HG03469 (cell line): ENCODE data around the gene SLC22A14.
"Not testable (repeated sequence)": the region's sequence is repeated elsewhere in the genome, so short reads cannot be mapped to it uniquely, and the experiment has no call there.

Source experiments
- ATAC-seq: cut with Tn5 transposase; IDR thresholded peaks from one replicate; pipeline ENCODE4 v1.9.1; 2021; ENCODE audit warnings: mild to moderate bottlenecking, moderate library complexity, moderate number of reproducible peaks; ENCODE audit not compliant: unreplicated experiment

SLC22A14 gene

DNA sequence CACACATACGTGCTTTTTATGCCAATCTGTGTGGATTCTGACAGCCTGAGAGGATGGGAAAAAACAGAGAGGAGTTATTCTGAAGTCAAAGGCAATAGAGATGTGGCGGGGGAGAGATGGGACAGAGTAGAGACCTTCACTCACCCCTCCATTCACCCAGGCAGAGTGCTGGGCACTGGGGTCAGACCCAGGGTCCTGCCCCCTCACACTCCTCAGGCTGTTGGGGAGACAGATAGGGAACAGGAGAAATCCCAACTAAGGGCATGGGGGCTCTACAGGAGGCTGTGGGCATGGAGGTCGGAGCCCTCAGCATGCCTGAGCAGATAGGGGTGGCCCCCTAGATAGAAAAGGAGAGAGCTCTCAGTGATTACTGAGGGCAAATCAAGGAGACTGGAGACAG is 30.3 kb downstream of the SLC22A14 start:
- no peak for ATAC-seq

DNA sequence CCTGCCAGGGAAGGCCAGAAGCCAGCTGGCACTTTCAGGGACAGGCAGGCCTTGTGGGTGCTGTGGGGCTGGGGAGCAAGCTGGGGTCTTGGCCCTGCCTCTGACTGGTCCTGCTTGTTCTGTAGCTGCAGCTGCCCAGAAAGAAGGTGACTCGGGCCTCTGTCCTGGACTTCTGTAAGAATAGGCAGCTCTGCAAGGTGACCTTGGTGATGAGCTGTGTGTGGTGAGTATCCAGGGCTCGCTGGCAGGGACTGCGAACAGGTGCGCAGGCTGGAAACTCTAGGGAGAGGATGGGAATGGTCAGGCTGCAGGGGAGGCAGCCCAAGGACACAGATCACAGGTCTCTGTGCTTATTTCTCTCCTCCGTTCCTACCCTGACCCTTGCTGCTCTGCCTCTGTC is 31.2 kb downstream of the SLC22A14 start:
- ATAC-seq = no peak

DNA sequence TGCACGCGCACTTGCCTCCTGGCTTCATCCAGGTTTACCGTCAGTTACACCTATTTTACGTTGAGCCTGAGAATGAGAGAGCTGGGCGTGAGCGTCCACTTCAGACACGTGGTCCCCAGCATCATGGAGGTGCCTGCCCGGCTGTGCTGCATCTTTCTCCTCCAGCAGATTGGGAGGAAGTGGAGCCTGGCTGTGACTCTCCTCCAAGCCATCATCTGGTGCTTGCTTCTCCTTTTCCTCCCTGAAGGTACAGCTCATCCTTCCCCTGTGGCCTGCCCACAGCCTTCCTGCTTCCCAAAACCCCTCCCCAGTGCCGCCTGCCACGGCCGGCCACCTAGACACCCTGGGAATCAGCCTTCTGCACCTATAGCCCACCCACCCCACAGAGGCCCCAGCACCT is 31.6 kb downstream of the SLC22A14 start:
- ATAC-seq = no peak

DNA sequence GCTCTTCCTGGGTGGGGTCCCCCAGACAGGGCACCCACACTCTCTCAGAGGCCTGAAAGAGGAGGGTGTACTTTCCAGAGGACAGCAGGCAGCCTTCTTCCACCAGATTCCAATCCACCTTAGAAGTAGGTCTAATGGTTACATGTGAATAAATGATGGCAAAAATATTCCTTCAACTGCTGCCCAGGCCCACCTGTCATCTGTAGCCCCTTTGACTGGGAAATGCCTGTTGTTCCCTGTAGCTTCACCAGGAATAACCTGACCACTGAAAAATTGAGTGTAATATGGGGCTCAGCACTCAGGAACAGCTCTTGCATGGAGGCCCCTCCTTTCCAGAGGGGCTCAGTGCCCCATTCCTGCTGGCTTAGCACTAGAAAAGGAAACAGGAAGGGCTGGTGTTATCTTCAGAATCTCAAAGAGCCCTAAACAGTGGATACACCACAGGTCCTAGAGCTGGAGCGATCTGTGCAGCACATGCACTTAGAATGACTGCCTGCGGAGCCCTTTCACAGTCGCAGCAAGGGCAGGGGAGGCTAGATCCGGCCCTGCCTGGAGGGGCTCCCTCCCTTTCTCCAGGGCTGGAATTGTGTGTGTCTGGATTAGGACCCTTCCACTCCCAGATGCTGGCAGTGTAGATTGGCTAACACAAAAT is 32.1 kb downstream of the SLC22A14 start:
- no peak for ATAC-seq

DNA sequence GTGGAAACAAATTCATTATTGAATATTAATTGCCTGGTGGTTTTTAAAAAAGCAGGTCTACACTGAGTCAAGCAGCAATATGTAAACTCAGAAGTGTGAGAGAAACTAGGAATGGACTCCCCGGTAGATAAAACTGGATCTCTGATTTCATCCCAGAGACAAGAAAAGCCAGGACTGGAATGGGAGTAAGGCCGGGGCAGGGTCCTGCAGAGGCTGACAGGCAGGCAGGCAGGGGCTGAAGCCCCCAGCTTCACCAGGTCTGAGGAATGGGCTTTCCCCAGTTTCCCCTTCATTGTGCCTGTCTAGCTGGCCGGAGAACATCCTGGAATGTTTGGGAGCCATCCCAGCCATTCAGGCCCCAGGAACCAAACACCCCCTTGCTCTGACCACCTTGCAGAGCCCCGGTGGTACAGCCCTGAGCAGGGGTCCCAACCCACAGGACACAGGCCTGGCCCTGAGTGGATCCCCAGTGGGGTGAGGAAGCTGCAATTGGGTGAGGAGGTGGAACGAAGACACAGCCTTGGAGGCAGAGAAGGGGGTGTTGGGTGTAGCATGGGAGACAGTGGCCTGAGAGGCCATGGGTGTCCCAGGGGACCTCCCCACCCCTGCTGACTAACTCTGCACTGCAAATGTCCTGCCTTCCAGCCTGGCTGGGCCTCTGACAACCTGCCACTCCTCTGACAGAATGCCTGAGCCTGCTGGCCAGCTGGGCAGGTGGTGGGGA is 32.8 kb downstream of the SLC22A14 start:
- no peak for ATAC-seq

DNA sequence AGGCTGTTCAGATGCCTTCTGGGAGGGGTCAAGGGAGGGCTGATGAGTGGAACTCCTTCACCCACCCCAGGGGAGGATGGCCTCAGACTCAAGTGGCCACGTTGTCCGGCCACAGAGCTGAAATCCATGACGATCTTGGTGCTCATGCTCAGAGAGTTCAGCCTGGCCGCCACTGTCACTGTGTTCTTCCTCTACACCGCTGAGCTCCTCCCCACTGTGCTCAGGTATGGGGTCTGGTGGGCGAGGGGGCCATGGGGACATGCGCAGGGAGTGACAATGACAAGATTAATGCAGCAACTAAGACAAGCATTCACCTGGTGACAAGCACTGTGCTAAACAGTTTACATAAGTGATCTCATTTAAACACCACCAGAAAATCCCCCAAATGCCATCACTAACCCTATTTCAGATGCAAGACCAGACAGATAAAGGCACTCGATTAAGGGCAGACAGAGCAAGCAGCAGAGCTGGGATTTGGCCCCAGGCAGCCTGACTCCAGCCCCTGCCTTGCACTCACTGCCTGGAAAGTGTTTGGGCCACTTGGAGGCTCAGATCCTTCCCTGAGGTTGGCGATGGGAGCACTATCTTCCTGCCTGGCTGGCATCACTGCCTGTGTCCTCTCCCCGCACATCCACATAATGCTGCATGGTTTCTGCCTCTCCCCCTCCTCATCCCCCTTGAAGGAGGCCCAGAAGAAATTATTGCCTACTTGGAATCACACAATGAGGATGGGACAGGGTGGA is 33.6 kb downstream of the SLC22A14 start:
- ATAC-seq = no peak

DNA sequence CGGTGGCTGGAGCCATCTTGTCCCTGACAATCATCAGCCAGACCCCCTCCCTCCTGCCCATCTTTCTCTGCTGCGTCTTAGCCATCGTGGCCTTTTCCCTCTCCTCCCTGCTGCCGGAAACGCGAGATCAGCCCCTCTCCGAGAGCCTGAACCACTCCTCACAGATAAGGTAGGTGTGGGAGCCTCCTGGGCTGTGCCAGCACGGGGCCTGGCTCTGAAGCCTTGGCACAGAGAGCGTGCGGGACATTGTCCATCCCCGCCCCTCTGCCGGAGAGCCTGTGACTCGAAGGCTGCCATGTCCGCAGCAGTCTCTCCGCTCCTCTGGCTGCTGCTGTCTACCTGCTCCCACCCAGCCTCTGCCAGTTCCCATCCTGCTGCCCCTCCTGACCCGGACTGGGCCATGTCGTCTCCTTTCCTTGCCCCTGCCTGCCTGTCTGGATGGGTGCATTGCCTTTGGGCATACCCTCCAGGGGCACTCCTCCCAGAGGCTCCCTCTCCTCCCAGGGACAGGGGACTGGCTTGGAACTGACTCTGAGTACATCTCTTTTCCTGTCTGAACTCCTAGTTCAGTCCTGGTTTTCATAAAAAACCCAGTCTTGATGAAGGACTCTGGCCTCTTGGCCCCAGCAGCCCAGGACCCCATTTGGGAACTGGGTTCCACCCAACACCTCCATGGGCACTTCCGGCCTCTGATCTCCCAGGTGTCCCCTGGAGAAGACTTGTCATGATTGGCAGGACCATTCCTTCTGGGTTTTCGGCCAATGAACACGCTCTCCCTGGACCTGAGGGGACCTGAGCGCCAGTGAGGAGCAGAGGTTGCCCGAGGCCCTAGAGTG is 34.5 kb downstream of the SLC22A14 start:
- no peak for ATAC-seq

DNA sequence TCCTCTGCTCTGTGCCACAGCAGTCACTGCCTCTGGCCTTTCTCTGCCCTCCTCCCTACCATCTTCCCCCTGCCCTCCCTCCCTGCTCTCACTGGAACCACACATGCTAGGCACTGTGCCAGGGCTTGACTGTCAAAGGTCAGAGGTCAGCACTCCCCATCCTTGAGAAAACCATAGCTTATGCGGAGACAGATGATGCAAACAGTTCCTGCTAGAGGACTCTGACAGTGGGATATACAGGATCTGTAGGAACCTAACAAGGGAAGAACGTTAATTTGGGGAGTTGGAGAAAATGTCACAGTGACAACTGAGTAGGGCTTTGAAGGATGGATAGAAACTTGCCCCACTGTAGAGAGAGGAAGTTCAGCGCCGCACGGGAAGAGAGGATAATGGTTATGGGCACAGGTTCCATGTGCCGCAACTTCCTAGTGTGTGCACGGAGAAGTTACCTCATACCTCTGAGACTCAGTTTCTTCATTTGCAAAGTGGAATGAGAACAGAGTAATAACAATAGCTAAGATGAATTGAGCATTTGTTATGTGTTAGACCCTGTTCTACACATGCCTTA is 35.2 kb downstream of the SLC22A14 start:
- ATAC-seq = no peak

DNA sequence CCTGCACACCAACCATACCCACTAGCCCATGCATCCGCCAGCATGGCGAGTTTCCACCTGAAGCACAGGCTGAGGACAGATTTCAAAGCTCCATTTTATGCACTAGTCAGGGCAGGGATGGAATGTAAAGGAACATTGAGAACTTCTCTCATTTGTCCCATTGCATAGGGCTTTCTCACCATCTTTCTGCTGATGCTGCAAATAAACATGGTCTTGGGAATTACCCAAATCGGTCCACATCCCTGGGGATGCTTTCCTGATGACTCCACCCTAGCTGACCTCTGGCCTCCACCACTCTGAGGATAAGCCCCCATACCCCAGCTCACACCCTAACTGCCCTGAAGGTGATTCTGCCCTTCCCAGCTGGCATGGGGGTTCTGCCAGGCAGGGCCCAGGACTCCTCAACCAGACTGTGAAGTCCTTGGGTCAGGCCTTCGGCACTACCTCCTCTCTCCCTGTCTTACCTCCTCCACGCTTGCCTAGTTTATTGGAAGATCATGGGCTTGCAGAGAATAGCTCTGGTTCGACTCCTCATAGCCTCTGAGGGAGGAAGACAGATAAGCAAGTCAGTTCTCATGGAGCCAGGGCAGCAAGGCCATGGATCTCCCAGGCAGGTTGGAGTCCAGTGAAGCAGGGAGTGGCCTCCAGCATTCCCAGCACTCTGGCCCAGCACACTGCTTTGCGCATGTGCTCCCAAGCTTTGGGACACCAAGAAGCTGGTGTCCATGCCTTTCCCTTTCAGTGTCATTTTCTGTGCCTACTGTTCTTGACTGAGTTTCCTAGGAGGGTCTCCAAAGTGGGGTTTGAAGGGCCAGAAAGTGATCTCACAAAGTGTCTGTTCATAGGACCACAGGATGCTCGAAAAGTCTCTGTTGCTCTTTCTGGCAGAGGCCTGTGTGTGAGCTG is 36.9 kb downstream of the SLC22A14 start:
- ATAC-seq = no peak

DNA sequence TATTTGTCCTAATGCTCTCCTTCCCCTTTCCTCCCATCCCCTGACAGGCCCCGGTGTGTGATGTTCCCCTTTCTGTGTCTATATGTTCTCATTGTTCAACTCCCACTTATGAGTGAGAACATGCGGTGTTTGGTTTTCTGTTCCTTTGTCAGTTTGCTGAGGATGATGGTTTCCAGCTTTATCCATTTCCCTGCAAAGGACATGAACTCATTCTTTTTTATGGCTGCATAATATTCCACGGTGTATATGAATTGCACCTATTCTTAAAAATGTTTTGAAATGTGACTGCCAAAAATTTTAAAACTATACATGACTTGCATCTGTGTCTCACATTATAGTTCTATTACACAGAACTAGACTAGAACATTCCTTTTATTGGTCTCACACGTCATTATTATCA is 38.5 kb downstream of the SLC22A14 start:
- ATAC-seq = not testable (repeated sequence)

DNA sequence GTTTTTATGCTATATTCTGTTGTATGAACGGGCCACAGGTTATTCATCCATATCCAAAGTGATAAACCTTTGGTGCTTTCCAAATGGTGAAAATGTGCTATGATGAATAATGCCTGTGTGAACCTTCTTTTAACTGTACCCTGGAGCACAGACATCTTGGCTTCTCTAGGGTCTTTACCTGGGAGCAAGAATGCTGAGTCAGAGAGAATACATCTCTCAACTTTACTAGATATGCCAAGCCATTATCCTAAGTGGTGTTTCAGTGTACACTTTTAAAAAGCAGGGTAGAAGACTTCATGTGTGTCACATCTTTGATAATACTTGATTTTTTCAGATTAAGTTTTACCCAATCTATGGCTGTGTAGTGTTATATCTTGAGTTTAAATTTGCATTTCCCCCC is 41.0 kb downstream of the SLC22A14 start:
- no peak for ATAC-seq

DNA sequence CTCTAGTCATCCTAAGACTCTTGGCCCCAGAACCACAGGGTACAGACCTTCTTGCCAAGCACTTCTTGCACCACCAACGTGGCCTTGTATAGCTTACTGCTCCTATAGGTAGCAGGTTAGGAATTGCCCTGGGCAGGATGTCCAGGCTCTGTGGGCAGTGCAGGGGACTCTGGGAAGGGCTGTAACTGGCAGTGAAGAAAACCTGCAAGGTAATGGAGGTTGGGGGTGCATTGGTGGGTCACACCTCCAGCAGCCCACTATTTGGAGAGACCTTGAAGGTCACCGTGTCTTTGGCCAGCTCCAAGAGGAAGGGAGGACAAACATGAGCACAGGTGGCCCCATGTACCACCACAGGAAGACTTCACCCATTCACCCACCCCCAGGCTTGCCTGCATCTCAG is 43.2 kb downstream of the SLC22A14 start:
- ATAC-seq = no peak

DNA sequence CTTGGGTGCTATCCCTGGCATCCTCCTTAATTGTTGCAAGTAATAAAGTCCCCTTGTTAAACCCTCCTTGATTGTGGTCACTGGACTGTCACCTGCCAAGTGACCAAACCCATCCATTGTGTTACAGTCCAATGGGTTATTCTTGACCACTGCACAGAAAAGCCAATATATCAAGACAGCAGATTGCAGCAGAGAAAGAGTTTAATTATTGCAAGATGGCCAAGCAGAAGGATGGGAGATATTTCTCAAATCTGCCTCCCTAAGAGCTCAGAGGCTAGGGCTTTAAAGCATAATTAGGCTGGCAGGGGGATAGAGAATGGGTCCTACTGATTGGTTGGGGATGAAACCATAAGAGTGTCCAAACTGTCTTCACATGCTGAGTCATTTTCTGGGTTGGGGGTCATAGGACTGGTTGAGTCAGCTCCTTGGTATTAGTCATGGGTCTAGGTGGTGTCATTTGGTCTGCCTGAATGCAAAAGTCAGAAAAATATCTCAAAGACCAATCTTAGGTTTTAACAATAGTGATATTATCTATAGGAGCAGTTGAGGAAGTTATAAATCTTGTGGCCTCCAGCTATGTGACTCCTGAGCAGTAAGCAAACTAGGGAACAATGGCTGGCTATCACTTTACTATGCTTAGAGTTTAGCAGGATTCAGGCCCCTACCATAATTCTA is 45.4 kb downstream of the SLC22A14 start:
- ATAC-seq = no peak

DNA sequence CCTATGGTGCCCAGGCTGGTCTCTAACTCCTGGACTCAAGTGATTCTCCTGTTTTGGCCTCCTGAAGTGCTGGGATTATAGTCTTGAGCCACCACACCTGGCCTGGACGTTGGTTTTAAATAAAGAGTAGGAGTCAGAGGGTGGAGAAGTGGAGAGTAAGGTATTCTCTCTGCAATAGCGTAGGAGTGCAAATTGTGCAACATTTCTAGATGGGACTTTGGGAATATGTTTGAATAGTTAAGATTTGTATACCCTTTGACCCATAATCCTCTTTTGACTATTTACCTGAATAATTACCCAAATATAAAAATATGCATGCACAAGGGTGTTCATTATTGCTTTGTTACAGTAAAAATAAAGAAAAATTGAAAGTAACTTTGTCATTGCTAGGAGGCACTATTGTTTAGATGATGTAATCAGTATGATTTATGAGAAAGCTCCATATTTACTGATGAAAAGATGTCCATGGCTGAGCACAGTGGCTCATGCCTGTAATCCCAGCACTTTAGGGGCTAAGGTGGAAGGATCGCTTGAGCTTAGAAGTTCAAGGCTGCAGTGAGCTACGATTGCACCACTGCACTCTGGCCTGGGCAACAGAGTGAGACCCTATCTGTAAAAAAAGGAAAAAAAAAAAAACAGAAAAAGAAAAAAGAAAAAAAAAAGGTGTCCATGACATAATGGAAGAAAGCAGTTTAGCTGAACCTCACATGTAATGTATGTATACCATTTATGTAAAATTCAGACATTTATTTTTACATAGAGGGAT is 49.3 kb downstream of the SLC22A14 start:
- no peak for ATAC-seq

DNA sequence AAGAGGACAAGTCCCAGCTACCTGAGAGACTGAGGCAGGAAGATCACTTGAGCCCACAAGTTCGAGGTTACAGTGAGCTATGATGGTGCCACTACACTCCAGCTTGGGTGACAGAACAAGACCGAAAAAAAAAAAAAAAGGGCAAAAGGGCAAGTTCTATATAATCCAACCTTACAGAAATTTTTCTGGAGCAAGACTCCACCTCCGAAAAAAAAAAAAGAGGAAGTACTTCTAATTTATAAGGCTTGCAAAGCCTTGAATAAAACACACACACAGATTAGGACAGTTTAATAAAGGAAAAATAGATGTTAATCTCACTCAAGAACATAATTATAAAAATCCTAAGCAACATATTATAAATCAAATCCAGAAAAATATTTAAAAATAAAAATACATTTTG is 50.1 kb downstream of the SLC22A14 start:
- no peak for ATAC-seq

DNA sequence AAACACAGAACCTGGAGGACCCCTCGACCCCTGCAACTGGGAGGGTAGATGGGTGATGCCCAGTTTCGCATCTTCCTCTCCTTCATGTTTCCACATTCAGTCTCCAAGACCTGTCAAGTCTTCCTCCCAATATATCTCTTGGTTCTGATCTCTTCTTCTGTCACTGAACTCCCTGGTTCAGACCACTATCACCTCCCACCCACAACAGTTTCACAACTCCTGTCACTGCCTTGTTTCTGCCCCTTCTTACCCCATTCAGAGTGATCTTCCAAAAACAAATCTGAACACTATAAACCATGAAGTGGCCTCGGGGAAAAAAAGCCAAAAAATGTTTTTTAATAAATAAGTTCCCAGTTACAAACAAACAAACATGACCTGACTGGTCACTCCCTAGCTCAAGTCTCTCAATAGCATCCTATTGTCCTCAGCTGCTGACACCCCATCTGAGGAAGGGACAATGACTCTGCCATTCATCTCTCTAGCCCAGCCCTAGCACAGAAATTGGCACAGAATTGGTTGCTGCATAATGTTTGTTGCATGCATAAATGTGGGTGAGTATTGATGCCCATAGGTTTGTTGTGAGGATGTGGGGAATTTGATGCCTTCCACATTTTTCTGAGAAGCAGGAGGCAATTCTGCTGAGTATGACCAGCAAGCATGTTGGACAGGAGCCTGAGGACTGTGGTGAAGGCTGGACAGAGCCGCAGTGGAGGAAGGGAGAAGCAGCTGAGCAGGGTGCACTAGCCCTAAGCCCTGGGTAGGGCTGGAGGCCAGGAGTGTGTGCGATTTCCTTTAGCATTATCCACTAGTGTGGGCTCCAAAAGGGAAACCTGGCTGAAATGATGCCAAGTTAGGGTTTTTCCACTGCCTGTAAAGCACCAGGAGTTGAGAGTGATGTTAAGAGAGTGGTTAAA is 52.3 kb downstream of the SLC22A14 start:
- no peak for ATAC-seq

DNA sequence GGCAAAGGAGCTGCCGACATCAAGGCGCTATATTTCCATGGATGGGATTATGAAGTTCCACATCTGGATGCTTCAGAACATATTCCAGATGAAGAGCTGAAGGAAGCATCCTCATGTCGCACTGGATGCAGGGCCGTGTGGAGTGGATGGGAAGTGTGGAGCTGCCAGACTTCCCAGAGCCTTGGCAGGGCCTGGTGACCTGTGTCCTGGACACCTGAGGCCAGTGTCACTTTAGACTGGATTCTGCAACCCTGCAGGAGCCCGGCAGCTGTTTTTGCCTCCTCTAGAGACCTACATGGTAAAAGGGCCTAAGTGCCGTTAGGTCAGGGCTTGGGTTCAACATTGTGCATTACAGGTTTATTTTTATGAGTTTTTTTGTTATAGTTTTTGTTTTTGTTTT is 53.2 kb downstream of the SLC22A14 start:
- ATAC-seq = no peak
